ENCODE results near the gene NCF2.

The NCF2 gene

DNA sequence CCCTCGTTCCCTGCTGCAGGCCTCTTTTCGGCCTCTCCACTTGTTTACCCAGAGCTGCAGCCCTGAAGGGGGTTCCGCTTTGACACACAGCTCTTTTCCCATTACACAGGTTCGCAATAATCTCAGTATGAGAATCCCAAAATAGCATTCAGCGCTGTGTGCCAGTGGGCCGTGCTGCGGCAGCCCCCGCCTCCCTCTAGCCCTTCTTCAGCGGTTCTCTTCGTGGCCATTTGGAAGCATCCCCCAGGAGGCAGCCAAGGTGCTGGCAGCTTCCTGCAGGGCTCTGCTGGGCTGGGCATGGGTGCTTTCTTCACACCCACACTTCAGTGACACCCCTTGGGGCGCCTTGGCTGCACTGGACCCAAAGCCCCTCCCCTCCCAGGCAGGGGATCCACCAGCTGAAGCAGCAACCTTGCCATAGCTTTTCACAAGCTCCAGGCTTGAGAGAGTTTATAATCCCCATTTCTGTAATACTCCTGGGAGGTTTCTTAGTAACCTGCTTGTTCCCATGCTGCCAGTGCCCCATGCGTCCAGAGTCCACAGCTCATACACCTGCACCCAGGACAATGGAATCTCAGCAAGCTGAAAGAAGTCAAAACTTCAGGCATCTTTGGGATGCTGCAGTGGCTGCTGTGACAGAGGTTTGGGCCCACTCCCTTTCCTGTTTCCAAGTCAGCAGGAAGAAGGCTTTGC is 8.1 kb downstream of the NCF2 start:
- DNase-seq: no peak

DNA sequence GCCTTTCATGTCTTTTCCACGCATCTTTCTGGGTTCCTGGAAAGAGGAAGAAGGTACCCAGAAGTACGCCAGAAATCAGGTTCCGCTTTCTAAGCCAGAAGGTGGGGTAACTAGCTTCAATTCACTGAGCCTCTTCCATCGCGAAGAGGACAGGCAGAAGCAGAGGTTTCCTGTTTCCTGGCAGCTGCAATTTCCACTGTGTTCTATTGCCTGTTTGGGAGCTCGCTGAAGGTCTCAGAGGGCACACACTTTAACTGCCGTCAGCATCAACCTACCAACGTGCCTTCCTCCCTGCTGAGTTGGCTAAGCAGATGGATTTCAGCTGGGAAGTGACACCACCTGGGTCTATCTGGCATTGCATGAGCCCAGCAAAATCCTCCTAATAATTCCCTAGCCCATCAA is 10.0 kb downstream of the NCF2 start:
- peak; percentile 60 to 75 for DNase-seq

DNA sequence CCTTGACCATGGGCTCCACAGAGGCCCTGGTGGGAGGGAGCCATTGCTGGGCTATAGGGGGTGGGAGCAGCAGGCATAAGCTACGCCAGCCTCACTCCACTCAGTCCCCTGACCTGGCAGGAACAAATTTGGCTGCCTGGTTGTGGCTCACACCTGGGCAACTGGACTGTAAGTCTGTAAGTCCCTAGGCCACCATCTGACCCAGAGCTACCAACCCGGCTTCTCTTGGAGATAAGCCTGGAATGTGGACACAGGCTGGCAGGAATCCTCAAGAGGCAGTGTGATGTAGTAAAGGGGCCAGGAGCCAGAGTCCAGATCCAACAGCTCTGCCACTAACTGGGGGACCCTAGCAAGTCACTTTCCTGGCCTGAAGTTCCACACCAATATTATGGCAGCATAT is 11.4 kb downstream of the NCF2 start:
- no peak for DNase-seq

DNA sequence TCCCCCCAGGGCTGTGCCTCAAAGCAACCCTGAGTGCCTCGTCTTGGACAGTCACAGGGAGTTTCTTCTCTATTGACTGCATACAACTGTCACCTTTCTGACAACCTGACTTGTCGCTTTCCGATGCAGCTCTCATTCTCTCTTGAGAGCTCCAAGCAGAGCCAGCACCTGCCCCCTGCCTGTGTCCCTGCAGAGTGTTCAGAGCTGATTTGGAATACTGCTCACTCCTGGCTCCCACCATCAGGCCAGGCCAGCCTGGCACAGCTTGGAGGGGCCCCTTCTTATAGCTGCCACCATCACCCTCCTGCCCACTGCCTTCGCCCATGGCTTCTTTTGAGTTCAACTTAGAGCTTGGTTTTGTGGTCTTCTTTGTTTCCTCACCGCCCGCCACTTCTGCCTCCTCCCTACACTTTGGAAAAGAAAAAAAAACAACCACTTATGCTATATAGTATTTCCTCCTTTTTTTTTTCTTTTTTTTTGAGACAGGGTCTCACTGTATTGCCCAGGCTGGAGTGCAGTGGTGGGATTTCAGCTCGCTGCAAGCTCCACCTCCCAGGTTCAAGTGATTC is 12.3 kb downstream of the NCF2 start:
- no peak for DNase-seq

DNA sequence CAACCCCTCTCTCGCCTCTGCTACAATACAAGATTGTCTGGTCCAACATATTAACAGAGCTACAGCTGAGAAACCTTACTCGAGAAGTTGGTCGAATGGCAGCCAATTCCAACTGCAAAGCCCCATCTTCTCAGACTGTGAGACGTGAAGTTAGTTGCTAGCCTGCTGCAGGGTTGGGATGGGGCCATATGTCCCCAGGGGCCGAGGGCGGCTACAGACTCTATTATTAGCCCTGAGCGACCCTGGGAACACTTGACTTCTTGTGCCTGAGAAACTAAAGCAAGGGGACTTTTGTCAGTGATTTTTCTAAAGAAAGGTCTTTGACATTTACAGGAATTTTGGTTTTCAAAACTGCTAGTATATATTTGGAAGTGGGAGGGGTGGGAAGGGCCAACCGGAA is 13.7 kb downstream of the NCF2 start:
- no peak for DNase-seq

DNA sequence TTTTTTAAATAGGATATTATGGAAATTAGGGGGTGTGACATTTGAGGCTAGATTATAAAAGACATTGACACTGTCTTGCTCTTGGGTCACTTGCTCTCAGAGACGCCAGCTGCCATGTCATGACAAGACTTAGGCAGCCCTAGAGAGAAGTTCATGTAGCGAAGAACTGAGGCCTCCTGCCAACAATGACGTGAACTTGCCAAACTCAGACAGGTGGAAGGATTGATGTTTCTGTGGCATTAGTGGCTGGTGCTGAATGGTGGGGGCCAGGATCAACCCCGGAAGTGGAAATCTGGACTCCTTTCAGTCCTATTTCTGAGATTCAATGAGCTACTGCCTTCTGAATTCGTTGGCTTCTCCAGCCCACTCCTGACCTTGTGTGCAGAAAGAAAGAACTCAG is 14.7 kb downstream of the NCF2 start:
- no peak for DNase-seq

DNA sequence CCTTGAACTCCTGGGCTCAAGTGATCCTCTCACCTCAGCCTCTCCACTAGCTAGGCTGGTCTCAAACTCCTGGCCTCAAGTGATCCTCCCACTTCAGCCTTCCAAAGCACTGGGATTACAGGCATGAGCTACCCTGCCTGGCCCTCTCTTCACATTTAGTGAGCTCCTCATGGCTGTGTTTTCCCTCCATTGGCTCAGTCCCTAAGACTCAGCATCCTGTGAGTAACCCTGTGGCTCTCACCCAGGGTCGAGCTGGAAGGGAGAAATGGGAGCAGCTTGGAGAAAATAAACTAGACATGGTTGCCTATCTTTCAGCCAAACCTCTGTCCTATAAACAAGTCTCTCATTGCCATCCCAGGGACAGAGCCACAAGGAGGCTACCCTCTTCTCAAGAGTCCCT is 17.5 kb downstream of the NCF2 start:
- DNase-seq: no peak

DNA sequence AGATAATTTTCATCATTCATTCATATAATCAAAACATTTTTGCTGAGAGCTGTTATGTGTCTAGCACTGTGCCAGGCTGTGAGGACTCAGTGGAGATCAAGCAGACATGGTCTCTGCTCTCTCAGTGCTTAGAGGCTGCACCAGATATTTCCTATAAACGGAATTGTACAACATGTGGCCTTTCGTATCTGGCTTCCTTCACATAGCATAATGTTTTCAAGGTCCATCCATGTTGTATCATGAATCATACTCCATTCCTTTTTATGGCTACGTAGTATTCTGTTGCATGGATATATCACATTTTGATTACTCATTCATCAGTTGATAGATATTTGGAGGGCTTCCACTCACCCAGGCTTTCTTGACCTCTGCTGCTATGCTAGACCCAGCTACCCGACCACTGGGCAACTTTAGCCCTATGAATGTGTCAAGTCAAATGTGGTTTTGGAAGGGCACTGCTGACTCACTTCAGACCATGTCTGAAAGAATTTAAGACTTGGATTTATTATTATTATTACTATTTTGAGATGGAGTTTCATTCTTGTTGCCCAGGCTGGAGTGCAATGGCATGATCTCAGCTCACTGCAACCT is 18.5 kb downstream of the NCF2 start:
- no peak for DNase-seq

DNA sequence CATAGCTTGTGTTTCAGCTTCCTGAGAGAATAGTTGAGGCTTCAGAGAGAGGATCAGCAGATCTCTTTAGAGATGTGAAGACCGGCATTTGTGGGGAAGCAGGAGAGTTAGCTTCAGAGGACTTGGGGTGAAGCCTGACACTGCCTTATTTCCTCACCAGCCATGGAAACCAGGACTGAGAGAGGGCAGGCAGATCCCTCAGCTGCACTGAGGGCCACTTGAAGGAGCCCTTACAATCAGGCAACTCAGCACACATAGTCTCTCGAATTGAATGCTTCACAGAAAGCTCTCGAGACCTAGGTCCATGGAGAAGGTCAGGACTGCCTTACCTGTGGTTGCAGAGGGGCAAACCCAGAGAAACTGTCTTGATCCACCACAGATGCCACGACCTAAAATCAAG is 19.8 kb downstream of the NCF2 start:
- DNase-seq: no peak

DNA sequence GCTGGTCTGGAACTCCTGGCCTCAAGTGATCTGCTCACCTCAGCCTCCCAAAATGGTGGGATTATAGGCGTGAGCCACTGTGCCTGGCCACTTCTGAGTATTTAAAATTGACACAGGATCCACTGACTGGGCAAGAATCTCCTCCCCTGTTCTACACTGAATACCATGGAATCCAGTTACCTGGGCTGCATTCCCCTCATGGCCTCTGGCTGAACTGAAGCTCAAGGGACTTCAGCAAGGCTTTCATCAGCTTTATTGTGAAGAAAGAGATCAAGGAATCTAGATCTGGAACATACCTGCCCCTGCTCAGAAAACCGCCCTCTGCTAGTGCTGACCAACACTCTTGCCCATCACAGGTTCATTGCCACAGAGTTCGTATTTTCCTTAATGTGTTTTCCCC is 20.5 kb downstream of the NCF2 start:
- DNase-seq: no peak

DNA sequence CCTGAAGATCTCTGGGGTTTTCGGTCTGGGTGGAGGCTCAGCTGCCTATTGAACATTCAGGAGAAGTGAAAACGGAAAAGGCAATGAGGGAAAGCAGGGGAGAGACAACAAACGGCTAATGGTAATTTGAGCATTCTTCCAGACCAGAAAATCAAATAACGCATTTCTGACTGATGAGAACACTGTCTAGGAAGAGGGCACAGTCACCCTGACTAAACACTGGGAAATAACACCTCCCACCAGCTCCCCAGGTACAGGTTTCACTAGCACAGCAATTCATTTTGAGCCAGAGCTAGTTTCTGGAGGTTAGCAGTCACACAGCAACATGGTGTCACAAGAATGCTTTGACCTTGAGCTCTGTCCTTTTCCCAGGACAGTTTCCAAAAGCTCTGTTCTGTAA is 21.1 kb downstream of the NCF2 start:
- no peak for DNase-seq

DNA sequence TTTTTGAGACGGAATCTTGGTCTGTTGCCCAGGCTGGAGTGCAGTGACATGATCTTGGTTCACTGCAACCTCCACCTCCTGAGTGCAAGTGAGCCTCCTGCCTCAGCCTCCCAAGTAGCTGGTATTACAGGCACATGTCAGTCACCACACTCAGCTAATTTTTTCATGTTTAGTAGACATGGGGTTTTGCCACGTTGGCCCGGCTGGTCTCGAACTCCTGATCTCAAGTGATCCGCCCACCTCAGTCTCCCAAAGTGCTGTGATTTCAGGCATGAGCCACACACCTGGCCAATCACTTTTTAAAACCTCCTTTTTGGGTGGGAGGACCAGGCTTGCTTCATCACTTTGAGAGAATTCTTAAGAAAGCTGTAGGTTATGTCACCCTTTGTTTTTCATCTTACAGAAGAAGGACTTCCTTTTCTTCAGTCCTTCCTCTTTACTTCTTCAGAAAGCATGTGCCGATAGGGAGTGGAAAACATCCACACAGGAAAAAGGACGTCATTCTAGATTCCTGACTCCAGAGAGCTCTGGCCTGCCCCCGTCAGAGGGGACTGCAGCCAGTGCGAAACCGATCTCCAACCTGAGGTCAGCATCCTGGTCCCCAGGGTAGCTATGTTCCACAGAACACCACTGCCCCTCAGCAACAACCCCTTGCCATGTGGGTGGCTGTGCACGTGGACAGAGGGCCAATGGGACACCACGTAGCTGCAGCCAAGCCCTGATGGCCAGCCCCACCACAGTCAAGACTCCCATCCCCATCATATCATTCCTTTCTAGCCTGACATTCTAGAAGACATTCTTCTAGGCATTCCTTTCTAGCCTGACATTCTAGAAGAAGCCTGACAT is 21.9 kb downstream of the NCF2 start:
- DNase-seq: no peak

DNA sequence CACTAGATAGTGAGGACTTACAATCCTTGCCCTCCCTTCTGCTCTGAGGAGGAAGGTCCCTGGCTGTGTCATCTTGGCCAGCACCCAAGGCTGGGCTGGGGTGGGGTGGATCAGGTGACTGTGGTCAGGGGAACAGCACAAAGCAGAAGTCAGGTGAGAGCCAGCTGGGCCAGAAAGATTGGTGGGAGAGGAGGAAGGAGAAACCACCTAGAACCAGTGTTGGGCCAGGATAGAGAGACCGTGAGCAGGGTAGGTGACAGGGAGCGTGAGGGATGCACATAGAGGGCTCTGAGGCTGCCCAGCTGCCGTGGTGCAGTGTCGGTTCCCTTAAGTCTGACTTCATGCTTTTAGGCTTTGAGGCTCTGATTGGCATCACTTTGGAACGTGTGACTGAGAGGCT is 22.7 kb downstream of the NCF2 start:
- DNase-seq: peak; percentile 10 to 18

DNA sequence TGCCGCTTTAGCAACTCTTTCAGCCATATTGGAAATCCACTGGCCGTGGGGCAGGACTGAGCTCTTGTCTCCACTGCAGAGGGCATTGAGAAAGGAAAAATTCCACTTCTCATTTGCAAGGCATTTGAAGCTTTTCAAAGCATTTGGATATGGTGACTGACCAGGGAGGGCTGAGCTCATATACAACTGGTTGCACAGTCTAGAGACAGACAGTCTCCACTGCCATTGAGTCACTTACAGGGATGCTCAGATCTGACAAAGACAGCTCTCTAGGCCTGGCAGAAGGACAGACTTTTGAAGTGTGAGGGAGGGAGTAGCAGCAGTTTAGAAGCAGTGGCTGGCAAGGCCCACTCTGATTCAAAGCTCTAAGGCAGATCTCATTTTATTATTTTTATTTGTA is 24.2 kb downstream of the NCF2 start:
- DNase-seq: no peak

DNA sequence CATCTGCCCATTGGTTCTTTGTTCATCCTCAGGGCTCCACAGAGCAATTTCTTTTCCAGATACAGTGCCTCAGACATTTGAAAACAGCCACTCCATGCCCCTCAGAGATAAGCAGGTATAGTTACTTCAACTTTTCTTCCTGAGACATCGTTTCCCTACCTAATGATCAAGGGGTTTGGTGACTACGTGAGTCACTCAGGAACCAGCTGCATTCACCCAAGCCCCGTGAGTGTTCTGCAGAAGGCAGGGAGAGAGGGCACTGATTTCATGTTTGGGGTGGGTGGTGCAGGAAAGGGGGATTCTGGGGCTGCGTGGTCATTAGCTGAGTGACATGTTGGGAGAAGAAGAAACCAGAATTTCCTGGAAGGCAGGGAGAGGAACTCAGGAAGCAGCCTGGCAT is 25.0 kb downstream of the NCF2 start:
- no peak for DNase-seq

DNA sequence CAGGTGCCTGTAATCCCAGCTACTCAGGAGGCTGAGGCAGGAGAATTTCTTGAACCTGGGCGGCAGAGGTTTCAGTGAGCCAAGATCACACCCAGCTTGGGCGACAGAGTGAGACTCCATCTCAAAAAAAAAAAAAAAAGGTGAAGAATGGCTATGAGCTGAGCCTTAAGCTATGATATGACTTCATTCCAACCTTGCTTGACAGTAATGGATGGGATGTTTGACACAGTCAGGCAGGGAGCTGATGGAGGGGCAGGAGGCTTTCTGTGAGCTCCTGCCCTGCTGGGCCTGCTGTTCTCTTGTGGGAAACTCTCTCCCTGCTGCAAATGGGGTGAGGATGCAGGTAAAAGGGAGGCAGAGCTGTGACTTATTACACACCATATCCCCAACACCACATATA is 27.6 kb downstream of the NCF2 start:
- DNase-seq: no peak

DNA sequence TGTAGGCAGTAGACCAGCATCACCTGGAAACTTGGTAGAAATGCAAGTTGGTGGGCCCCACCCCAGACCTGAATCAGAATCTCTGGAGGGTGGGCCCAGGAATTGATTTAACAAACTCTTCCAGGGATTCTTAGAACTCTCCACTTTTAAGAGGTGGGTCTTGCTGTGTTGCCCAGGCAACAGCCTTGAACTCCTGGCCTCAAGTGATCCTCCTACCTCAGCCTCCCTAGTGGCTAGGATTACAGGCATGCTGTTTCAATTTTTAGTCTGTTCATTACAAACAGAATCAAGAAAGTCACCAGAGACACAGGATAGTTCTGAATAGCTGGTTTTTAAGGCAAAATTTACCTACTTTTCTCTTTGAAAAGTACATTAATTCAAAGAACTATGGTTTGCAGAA is 31.2 kb downstream of the NCF2 start:
- DNase-seq: no peak

DNA sequence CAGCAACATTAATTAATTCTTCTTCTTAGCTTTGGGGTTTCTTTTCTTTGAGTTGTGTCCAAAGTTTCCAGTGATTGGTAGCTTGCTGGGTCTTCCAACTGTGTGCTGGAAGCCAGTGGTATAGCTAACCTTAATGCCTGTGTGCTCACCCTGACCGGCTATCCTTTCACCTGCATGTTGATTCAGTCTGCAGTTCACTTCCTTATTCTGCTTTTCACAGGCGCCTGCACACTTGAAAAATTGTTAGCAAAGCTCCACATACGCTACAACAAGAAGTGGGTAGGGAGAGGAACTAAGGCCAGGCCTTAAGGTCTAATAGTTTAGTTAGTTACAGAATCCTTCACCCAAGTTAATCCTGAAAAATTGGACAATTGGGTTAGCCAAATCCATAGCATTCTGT is 35.7 kb downstream of the NCF2 start:
- no peak for DNase-seq

DNA sequence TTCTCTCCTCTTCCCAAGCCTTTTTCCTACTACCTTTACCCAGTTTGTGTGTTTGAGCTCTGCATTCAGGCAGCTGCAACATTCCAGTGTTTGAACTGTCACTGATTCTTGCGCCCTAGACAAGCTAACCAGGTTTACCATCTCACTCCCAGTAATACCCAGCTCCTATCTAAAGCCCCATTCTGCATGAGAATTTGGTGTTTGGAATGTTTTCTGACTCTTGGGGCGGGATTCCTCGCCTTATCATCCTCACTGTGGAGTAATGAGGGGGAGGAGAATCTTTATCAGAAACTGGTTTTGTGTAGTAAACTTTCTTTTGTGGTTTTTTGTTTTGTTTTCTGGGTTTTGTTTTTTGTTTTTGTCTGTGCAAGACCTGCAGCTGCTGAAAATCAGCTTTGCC is 36.5 kb downstream of the NCF2 start:
- no peak for DNase-seq

DNA sequence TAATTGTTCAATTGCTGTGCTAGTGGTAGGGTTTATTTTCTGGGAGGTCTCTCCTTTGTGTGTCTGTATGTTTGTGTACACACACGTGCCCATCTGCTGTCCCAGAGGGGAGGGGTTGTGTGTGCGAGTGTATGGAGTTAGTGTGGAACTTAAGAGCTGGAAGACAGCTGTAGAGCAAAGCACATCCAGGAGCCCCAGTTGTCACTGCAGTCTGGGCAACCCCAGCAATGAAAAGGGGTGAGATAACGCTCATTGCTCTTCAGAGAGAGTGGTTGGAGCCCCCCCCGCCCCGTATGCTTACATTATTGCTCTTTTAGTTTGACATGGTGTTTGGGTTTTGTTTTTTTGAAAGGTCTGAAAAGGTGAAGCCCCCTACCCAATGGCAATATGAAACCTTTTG is 36.9 kb downstream of the NCF2 start:
- no peak for DNase-seq

DNA sequence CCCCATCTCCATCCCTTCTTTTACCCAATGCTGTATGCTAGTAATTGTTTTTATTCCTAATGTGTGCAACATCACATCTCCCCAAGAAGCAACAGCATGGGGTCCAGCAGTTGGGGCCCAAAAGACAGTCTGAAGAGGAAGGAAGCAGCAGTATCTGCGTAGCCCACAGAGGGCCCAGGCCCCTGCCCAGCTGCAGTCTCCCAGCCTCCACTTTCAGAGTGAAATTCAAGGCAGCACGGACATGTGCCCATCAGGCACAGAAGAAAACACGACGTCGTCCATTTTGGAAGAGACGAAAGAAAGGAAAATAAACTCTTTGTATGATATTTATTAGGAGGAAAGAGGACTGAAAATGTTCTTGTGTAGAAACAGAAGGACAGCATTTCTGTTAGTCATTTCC is 37.4 kb downstream of the NCF2 start:
- DNase-seq: no peak

DNA sequence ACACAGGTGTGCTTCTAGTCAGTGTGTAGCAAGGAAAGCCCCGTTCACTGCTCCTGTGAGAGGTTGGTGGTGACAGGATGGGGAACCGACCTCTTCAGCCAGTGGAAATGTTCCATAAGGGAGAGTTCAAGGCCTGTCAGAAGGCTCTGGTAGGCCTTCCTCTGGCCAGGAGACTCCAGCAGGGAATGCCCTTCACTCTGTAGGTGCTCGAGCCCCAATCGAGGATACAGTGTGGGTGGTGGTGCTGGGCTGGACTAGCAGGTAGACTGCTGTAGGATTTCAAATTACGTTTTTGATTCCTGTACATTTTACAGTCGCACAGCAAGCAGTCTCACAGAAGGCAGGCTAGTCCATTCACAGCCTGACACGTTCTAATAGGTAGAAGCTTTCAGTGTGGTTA is 37.8 kb downstream of the NCF2 start:
- no peak for DNase-seq

DNA sequence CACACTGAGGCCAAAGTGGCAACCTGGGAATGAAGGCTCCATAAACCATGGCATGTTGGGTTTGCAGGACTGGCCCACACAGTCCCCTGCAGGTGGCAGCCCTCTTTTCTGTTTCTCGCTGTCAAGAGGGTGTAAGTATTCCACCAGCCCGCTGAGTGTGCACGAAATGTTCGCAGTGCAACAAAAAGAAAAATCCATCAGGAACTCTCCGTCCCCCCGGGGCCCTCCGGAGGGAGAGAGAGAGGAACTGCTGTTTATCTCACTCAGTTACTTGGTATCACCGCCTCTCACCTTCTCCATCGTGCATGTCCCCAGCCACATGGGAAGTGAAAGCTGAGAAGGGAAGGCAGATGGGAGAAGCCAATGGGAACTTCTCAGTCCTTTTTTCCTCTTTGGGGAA is 38.3 kb downstream of the NCF2 start:
- no peak for DNase-seq

DNA sequence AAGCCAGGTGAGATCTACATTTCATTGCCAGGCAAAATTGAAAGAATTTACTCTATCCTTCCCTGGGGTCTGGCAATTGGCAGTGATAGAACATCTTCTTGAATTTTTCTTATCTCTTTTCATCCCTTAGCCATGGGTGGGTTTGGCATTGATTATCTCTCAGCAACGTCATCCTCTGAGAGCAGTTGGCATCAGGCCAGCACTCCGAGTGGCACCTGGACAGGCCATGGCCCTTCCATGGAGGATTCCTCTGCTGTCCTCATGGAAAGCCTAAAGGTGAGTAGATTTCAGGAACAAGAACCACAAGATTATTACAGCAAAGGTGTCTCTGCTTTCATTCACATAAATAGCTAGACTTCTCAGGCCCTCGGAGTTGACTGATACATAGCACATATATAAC is 39.3 kb downstream of the NCF2 start:
- DNase-seq: peak in 1 of 2 experiments; percentile 24
